Measurements from ENCODE around the gene PARP12.

- no peak for TF ChIP-seq CTCF (IDR thresholded peaks at IDR 0.05)
- TF ChIP-seq EP300 (IDR thresholded peaks at IDR 0.05) = no peak
- TF ChIP-seq POLR2A (IDR thresholded peaks at IDR 0.05) = no peak
Measured at GRCh38 chr7:140014123-140014522, 48.6 kb downstream of the PARP12 start.

Measured in ovary (tissue), 3 donors.